ENCODE results near the gene C4orf50.

The C4orf50 gene

GRCh38 chr4:5957076-5957475 lies 61.2 kb downstream of the C4orf50 start:
- TF ChIP-seq CTCF (IDR thresholded peaks at IDR 0.05; ENCODE audit: low read depth, low read length, missing control alignments) = no peak
- in situ Hi-C loops (cut with HindIII; ENCODE audit: low sequenced_read_pairs) = no loop called here
- no peak for DNase-seq (ENCODE audit: low read depth)
- H3K4me3 ChIP-seq (ENCODE audit: low read depth, low read length) = no peak overlapping the region

GRCh38 chr4:5956285-5957021 lies 61.8 kb downstream of the C4orf50 start:
- DNase-seq (ENCODE audit: low read depth) = no peak
- TF ChIP-seq CTCF (IDR thresholded peaks at IDR 0.05; ENCODE audit: low read depth, low read length, missing control alignments) = no peak
- no peak overlapping the region for H3K4me3 ChIP-seq (ENCODE audit: low read depth, low read length)
- in situ Hi-C loops (cut with HindIII; ENCODE audit: low sequenced_read_pairs) = no loop called here

GRCh38 chr4:5955856-5956255 lies 62.4 kb downstream of the C4orf50 start:
- TF ChIP-seq CTCF (IDR thresholded peaks at IDR 0.05; ENCODE audit: low read depth, low read length, missing control alignments) = no peak
- in situ Hi-C loops (cut with HindIII; ENCODE audit: low sequenced_read_pairs) = no loop called here
- H3K4me3 ChIP-seq (ENCODE audit: low read depth, low read length) = no peak overlapping the region
- no peak for DNase-seq (ENCODE audit: low read depth)

GRCh38 chr4:5955201-5955821 lies 62.9 kb downstream of the C4orf50 start:
- DNase-seq (ENCODE audit: low read depth) = no peak

GRCh38 chr4:5954056-5954760 lies 64.0 kb downstream of the C4orf50 start:
- no peak overlapping the region for H3K4me3 ChIP-seq (ENCODE audit: low read depth, low read length)
- in situ Hi-C loops (cut with HindIII; ENCODE audit: low sequenced_read_pairs) = no loop called here
- DNase-seq (ENCODE audit: low read depth) = no peak
- no peak for TF ChIP-seq CTCF (IDR thresholded peaks at IDR 0.05; ENCODE audit: low read depth, low read length, missing control alignments)

More at GRCh38 chr4:5955201-5955821, 62.9 kb downstream of the C4orf50 start:
- in situ Hi-C loops (cut with HindIII; ENCODE audit: low sequenced_read_pairs) = no loop called here
- TF ChIP-seq CTCF (IDR thresholded peaks at IDR 0.05; ENCODE audit: low read depth, low read length, missing control alignments) = no peak
- no peak overlapping the region for H3K4me3 ChIP-seq (ENCODE audit: low read depth, low read length)

GRCh38 chr4:5952975-5953951 lies 65.0 kb downstream of the C4orf50 start:
- no peak for TF ChIP-seq CTCF (IDR thresholded peaks at IDR 0.05; ENCODE audit: low read depth, low read length, missing control alignments)
- in situ Hi-C loops (cut with HindIII; ENCODE audit: low sequenced_read_pairs) = no loop called here
- no peak overlapping the region for H3K4me3 ChIP-seq (ENCODE audit: low read depth, low read length)
- no peak for DNase-seq (ENCODE audit: low read depth)

Data from astrocyte of the cerebellum (primary cell).